Measurements from ENCODE around the gene CYSRT1. TPM values are rescaled to one million over a fixed set of nuclear protein-coding genes. Genes with fewer than 3 reads are reported as not detected.

CYSRT1 gene
- total and polyA plus RNA-seq, 2 experiments from 2014 or later = 0.43 to 0.75 TPM

GRCh38 chr9:137185921-137186320 is 39.1 kb upstream of the CYSRT1 start:
- no peaks in the 10 kb centered on the region for H3K9me3 ChIP-seq (ENCODE audit: low read depth)
- peaks cover 47% of the 10 kb centered on the region for H3K79me2 ChIP-seq (ENCODE audit: insufficient read depth)
- no peaks in the 10 kb centered on the region; the same call in 1 of the 2 replicates for H3K36me3 ChIP-seq (ENCODE audit: low read depth)
- peaks cover 10% of the 10 kb centered on the region for H3F3A ChIP-seq (ENCODE audit: insufficient read depth)
- H3K9ac ChIP-seq = no peak overlapping the region
- peaks cover 16% of the 10 kb centered on the region for H3K4me1 ChIP-seq (ENCODE audit: insufficient read depth)
- no peak overlapping the region for H3K27ac ChIP-seq
- 89 to 91% methylated on average over 19 of the region's 19 CpGs for WGBS, 2 experiments (ENCODE audit: low coverage in 1 of 2, low lambda C conversion rate in 2 of 2, missing lambda C conversion rate in 2 of 2)
- no peak for TF ChIP-seq EZH2phosphoT487 (IDR thresholded peaks at IDR 0.05; ENCODE audit: insufficient read depth, low read depth)
- no peak for TF ChIP-seq EZH2 (IDR thresholded peaks at IDR 0.05; ENCODE audit: insufficient read depth, poor library complexity, severe bottlenecking)
- H3K27me3 ChIP-seq (replicated peaks; ENCODE audit: insufficient read depth) = no peaks in the 10 kb centered on the region
- no peak overlapping the region for H3K4me3 ChIP-seq
- no peaks in the 10 kb centered on the region for H4K20me1 ChIP-seq (ENCODE audit: insufficient read depth)
- no peak overlapping the region for H3K4me2 ChIP-seq (ENCODE audit: unreplicated experiment)
- DNase-seq = no peak
- in situ Hi-C loops (cut with MboI) = no loop called here
- no peaks in the 10 kb centered on the region for H3K9me2 ChIP-seq (ENCODE audit: insufficient read depth)
- H2AFZ ChIP-seq = no peak overlapping the region

GRCh38 chr9:137186385-137186784 is 38.6 kb upstream of the CYSRT1 start:
- peaks cover 52% of the 10 kb centered on the region for H3K79me2 ChIP-seq (ENCODE audit: insufficient read depth)
- H3K9me3 ChIP-seq (ENCODE audit: low read depth) = no peaks in the 10 kb centered on the region
- H3F3A ChIP-seq (ENCODE audit: insufficient read depth) = peaks cover 10% of the 10 kb centered on the region
- H4K20me1 ChIP-seq (ENCODE audit: insufficient read depth) = no peaks in the 10 kb centered on the region
- no peak overlapping the region for H3K27ac ChIP-seq
- peaks cover 16% of the 10 kb centered on the region for H3K4me1 ChIP-seq (ENCODE audit: insufficient read depth)
- peak overlapping the region; percentile 20 for H3K4me2 ChIP-seq (ENCODE audit: unreplicated experiment)
- 0 out of 2 replicates have a peak overlapping the region, but pooled peaks have one; percentile 83 for H3K4me3 ChIP-seq
- TF ChIP-seq EZH2 (IDR thresholded peaks at IDR 0.05; ENCODE audit: insufficient read depth, poor library complexity, severe bottlenecking) (no peak), EZH2phosphoT487 (IDR thresholded peaks at IDR 0.05; ENCODE audit: insufficient read depth, low read depth) (no peak)
- no peaks in the 10 kb centered on the region for H3K9me2 ChIP-seq (ENCODE audit: insufficient read depth)
- WGBS, 2 experiments (ENCODE audit: low coverage in 1 of 2, low lambda C conversion rate in 2 of 2, missing lambda C conversion rate in 2 of 2) = 69 to 79% methylated on average over 6 of the region's 6 CpGs
- in situ Hi-C loops (cut with MboI) = no loop called here
- no peaks in the 10 kb centered on the region for H3K27me3 ChIP-seq (replicated peaks; ENCODE audit: insufficient read depth)
- no peaks in the 10 kb centered on the region; the same call in 1 of the 2 replicates for H3K36me3 ChIP-seq (ENCODE audit: low read depth)
- DNase-seq = no peak
- no peak overlapping the region for H3K9ac ChIP-seq
- H2AFZ ChIP-seq = no peak overlapping the region

GRCh38 chr9:137187386-137187785 is 37.6 kb upstream of the CYSRT1 start:
- Histone ChIP-seq H3K36me3 (ENCODE audit: low read depth) (no peaks in the 10 kb centered on the region; the same call in 1 of the 2 replicates), H3K27me3 (replicated peaks; ENCODE audit: insufficient read depth) (no peaks in the 10 kb centered on the region), H3K4me3 (peak overlapping the region; percentile 83), H4K20me1 (ENCODE audit: insufficient read depth) (no peaks in the 10 kb centered on the region), H3F3A (ENCODE audit: insufficient read depth) (peaks cover 10% of the 10 kb centered on the region), H3K4me1 (ENCODE audit: insufficient read depth) (peaks cover 16% of the 10 kb centered on the region), H3K9me2 (ENCODE audit: insufficient read depth) (no peaks in the 10 kb centered on the region), H3K79me2 (ENCODE audit: insufficient read depth) (peaks cover 62% of the 10 kb centered on the region), H2AFZ (no peak overlapping the region), H3K9ac (peak overlapping the region; percentile 93), H3K4me2 (ENCODE audit: unreplicated experiment) (peak overlapping the region; percentile 82), H3K9me3 (ENCODE audit: low read depth) (no peaks in the 10 kb centered on the region), H3K27ac (no peak overlapping the region)
- TF ChIP-seq EZH2 (IDR thresholded peaks at IDR 0.05; ENCODE audit: insufficient read depth, poor library complexity, severe bottlenecking) (no peak), EZH2phosphoT487 (IDR thresholded peaks at IDR 0.05; ENCODE audit: insufficient read depth, low read depth) (no peak)
- in situ Hi-C loops (cut with MboI) = no loop called here
- DNase-seq = no peak
- 68 to 76% methylated on average over 15 of the region's 15 CpGs for WGBS, 2 experiments (ENCODE audit: low coverage in 1 of 2, low lambda C conversion rate in 2 of 2, missing lambda C conversion rate in 2 of 2)

- H3K9me2 ChIP-seq (ENCODE audit: insufficient read depth) = no peaks in the 10 kb centered on the region
- H3K79me2 ChIP-seq (ENCODE audit: insufficient read depth) = peaks cover 68% of the 10 kb centered on the region
- no peaks in the 10 kb centered on the region; the same call in 1 of the 2 replicates for H3K36me3 ChIP-seq (ENCODE audit: low read depth)
- no peaks in the 10 kb centered on the region for H3K27me3 ChIP-seq (replicated peaks; ENCODE audit: insufficient read depth)
- H2AFZ ChIP-seq = peak overlapping the region; percentile 69
- no peaks in the 10 kb centered on the region for H3K9me3 ChIP-seq (ENCODE audit: low read depth)
- H3K4me2 ChIP-seq (ENCODE audit: unreplicated experiment) = peak overlapping the region; percentile 82
- peak overlapping the region; percentile 93 for H3K27ac ChIP-seq
- 1 to 2% methylated on average over 25 to 31 of the region's 31 CpGs for WGBS, 2 experiments (ENCODE audit: low coverage in 1 of 2, low lambda C conversion rate in 2 of 2, missing lambda C conversion rate in 2 of 2)
- no peaks in the 10 kb centered on the region for H4K20me1 ChIP-seq (ENCODE audit: insufficient read depth)
- H3K9ac ChIP-seq = peak overlapping the region; percentile 93
- in situ Hi-C loops (cut with MboI) = no loop called here
- H3K4me1 ChIP-seq (ENCODE audit: insufficient read depth) = peaks cover 16% of the 10 kb centered on the region
- peak overlapping the region; percentile 83 for H3K4me3 ChIP-seq
- no peak for DNase-seq
- TF ChIP-seq EZH2 (IDR thresholded peaks at IDR 0.05; ENCODE audit: insufficient read depth, poor library complexity, severe bottlenecking) = no peak
- no peak for TF ChIP-seq EZH2phosphoT487 (IDR thresholded peaks at IDR 0.05; ENCODE audit: insufficient read depth, low read depth)
- peaks cover 10% of the 10 kb centered on the region for H3F3A ChIP-seq (ENCODE audit: insufficient read depth)
Observed at GRCh38 chr9:137188086-137188489, 36.9 kb upstream of the CYSRT1 start.

Data from GM23248 (cell line).